CD4-positive, alpha-beta T cell treated with Interleukin-17A for 1 hour (primary cell): ENCODE measurements around the gene UIMC1.
"Not testable (repeated sequence)": the region's sequence is repeated elsewhere in the genome, so short reads cannot be mapped to it uniquely, and the experiment has no call there.

ENCODE experiments used
- DNase-seq: peaks from one replicate; pipeline ENCODE4 v3.0.0-alpha.2; 2020

UIMC1 gene

GRCh38 chr5:176881816-176882566 lies 124.6 kb downstream of the UIMC1 start:
- DNase-seq: no peak

- no peak for DNase-seq
These were observed 125.4 kb downstream of the UIMC1 start for GRCh38 chr5:176881021-176881749.

- no peak for DNase-seq
These were observed 126.1 kb downstream of the UIMC1 start for GRCh38 chr5:176880366-176881020.

GRCh38 chr5:176879663-176880361 lies 126.8 kb downstream of the UIMC1 start:
- DNase-seq: no peak

DNA sequence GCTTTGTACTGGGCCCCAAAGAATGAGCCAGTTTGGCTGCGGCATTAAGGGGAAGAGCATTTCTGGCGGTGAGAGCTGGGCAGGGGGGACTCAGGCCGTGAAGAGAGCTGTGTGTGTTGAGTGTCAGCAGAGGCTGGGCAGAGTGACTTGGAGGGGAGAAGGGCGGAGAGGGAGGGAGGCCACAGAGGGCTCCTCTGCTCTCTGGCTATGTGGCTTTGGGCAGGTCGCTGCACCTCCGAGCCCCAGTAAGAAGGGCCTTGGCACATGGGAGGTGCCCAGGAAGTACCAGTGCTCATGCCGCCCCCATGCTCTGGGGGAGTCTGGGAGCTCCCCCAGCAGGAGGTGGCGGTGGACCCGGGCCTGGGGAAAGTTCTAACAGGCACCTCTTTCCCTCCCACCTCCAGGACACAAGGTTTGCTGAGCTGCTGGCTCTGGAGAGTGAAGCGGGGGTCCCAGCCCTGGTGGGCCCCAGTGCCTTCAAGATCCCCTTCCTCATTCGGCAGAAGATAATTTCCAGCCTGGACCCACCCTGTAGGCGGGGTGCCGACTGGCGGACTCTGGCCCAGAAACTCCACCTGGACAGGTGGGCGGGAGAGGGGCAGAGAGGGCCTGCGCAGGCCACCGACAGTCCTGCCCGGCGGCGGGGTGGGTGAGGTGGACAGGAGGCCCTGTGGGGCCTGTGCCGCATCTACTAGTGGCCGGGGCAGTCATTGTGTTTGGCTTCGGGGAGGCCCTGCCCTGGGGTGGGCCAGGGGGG lies 127.5 kb downstream of the UIMC1 start:
- DNase-seq: no peak

DNA sequence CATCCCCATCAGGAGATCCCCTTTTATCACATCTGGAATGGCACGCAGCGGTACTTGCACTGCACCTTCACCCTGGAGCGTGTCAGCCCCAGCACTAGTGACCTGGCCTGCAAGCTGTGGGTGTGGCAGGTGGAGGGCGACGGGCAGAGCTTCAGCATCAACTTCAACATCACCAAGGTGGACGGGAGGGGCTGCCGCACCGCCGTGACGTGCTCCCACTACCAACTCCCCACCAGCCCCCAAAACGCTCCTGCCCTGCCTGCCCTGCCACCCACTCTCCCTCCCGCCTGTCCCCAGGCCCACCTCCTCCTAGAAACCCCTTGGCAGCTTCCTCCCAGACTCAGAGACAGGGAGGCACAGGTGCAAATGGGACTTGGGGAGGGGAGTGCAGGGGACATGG lies 128.1 kb downstream of the UIMC1 start:
- DNase-seq: no peak

DNA sequence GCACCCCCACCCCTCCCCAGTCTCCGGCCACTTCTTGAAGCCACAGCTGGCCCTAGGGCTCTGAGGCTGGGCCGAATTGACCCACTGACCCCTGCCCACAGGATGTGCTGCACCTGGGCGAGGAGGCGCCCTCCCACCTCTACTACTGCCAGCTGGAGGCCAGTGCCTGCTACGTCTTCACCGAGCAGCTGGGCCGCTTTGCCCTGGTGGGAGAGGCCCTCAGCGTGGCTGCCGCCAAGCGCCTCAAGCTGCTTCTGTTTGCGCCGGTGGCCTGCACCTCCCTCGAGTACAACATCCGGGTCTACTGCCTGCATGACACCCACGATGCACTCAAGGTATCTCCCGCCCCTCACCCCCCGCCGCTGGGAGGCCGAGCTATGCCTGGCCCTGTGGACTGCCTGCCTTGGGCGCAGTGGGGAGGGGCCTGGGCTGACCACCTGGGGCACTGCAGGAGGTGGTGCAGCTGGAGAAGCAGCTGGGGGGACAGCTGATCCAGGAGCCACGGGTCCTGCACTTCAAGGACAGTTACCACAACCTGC lies 128.7 kb downstream of the UIMC1 start:
- no peak for DNase-seq

GRCh38 chr5:176876506-176877431 lies 129.8 kb downstream of the UIMC1 start:
- DNase-seq: no peak

DNA sequence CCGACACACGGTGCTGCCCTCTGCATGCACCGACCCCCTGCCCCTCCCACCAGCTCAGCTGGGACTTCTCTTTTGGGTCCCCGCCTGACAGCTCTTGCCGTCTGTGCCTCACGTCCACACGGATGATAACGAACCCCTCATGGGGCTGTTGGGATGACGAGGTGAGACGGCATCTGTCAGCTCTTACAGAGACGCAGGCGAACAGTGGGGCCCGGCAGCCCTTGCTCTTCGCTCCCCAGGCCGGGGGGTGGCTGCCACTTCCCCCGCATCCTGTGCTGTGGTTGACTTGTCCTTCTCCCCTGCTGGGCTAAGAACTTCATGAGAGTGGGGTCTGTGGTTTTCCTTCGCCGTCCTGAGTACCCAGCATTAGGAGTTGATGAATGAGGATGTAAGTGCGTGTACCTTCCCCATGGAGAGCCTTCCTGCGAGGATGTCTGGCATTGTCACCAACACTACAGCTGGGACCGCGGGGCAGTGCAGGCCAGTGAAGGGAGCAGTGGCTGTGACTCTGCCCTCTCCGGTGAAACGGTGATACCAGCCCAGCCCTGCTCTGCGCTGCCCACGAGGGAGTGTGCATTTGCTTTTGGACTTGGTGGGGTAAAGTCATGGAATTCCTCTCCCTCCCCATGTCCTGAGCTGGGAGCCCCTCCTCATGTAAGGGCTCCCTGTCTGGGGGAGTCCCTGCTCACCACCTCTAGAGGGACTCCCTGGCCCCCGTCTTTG lies 130.6 kb downstream of the UIMC1 start:
- no peak for DNase-seq

- no peak for DNase-seq
These were observed 131.5 kb downstream of the UIMC1 start for GRCh38 chr5:176875014-176875550.

- DNase-seq: no peak
These were observed 132.3 kb downstream of the UIMC1 start for GRCh38 chr5:176874198-176874780.

DNA sequence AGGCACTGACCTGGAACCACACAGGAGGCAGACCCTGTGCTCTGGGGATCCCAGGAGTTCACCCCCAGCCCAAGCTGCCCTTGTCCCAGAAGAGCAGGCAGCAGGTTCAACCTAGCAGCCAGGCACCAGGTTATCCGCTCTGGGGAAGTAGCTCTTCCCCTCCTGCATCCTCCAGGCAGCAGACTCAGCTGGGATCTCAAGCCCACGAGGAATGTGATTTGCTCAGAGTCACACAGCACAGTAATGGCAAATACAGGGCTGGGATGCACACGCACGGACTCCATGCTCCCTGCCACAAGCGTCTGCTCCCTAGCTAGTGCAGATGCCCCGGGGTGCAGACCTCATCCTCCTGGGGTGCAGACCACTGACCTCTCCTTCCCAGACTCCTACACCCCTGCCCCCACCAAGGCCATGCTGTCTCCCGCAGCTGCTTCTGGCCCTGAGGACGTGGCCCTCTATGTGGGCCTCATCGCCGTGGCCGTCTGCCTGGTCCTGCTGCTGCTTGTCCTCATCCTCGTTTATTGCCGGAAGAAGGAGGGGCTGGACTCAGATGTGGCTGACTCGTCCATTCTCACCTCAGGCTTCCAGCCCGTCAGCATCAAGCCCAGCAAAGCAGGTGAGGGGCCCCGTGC lies 132.9 kb downstream of the UIMC1 start:
- no peak for DNase-seq

GRCh38 chr5:176873011-176873410 lies 133.6 kb downstream of the UIMC1 start:
- peak; percentile 10 for DNase-seq

GRCh38 chr5:176872586-176872985 lies 134.0 kb downstream of the UIMC1 start:
- peak; percentile 5 for DNase-seq

- DNase-seq: not testable (repeated sequence)
These were observed 135.9 kb downstream of the UIMC1 start for GRCh38 chr5:176870644-176871043.

GRCh38 chr5:176870110-176870591 lies 136.4 kb downstream of the UIMC1 start:
- DNase-seq: no peak

DNA sequence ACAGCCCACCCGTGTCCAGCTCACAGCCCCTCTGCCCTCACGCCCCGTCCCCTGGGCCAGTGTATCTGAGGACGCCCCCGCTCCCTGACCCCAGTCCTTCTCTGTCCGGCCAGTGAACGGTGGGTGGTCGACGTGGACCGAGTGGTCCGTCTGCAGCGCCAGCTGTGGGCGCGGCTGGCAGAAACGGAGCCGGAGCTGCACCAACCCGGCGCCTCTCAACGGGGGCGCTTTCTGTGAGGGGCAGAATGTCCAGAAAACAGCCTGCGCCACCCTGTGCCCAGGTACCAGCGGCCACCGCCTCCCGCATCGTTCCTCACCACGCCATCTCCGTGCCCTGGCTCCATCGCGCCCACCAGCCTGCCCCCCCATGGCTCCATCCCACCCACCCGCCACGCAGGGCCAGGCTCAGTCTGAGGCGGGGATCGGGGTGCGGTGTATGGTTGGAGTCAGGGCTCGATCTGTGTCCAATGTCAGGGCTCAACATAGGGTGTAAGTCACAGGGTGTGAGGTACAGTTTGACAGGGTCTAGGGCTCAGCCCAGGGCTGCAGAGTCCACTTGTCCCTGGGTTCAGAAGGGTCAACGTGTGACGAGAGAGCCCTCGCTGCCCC lies 137.0 kb downstream of the UIMC1 start:
- no peak for DNase-seq

- no peak for DNase-seq
These were observed 137.8 kb downstream of the UIMC1 start for GRCh38 chr5:176868731-176869130.

GRCh38 chr5:176868126-176868525 lies 138.5 kb downstream of the UIMC1 start:
- DNase-seq: no peak
